ENCODE measurements around the gene ARID5B.

ARID5B gene

DNA sequence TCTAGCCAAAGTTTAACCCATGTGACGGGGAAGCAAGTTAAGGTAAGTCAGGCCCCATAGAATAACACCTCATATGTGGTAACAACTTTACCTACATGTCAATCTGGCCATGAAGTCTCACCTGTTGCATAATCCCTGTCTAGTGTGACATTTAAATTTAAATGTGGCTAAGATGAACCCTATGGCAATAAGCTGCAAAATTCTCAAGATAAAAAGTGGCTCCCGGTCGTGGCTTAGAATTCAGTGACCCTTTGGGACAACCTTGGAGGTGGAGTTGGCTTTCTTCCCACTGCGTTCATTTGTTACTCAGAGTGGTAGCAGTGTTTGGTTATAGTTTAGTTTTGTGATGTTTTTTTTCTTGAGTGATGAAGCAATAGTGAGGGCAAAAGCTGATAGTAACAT lies 90.6 kb downstream of the ARID5B start:
- Histone ChIP-seq H3K4me2 (ENCODE audit: low read depth, low read length, poor library complexity, severe bottlenecking) (peak overlapping the region; percentile 84), H2AFZ (ENCODE audit: low read length) (no peak overlapping the region), H3K4me3 (ENCODE audit: low read length, poor library complexity, severe bottlenecking) (no peak overlapping the region), H3K79me2 (ENCODE audit: insufficient read depth, low read length) (peaks cover 94% of the 10 kb centered on the region), H3K9me3 (ENCODE audit: insufficient read depth, low read depth, low read length) (no peaks in the 10 kb centered on the region), H4K20me1 (ENCODE audit: insufficient read depth, low read length, poor library complexity, severe bottlenecking) (no peaks in the 10 kb centered on the region), H3K4me1 (ENCODE audit: insufficient read depth, low read length, poor library complexity, severe bottlenecking) (peaks cover 74% of the 10 kb centered on the region), H3F3A (ENCODE audit: low read depth) (peaks cover 11% of the 10 kb centered on the region), H3K9ac (ENCODE audit: low read depth, low read length, poor library complexity, severe bottlenecking) (peak overlapping the region; percentile 71), H3K9me2 (replicated peaks; ENCODE audit: low read depth, low read length) (no peaks in the 10 kb centered on the region), H3K36me3 (ENCODE audit: insufficient read depth, low read length) (peaks cover 27% of the 10 kb centered on the region; the same call in 1 of the 2 replicates), H3K27me3 (ENCODE audit: insufficient read depth, low read length, poor library complexity, severe bottlenecking) (no peaks in the 10 kb centered on the region)
- no peak for TF ChIP-seq EZH2phosphoT487 (IDR thresholded peaks at IDR 0.05; ENCODE audit: borderline replicate concordance)
- TF ChIP-seq, protein P1, sequence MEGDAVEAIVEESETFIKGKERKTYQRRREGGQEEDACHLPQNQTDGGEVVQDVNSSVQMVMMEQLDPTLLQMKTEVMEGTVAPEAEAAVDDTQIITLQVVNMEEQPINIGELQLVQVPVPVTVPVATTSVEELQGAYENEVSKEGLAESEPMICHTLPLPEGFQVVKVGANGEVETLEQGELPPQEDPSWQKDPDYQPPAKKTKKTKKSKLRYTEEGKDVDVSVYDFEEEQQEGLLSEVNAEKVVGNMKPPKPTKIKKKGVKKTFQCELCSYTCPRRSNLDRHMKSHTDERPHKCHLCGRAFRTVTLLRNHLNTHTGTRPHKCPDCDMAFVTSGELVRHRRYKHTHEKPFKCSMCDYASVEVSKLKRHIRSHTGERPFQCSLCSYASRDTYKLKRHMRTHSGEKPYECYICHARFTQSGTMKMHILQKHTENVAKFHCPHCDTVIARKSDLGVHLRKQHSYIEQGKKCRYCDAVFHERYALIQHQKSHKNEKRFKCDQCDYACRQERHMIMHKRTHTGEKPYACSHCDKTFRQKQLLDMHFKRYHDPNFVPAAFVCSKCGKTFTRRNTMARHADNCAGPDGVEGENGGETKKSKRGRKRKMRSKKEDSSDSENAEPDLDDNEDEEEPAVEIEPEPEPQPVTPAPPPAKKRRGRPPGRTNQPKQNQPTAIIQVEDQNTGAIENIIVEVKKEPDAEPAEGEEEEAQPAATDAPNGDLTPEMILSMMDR (conservative IDR thresholded peaks at IDR 0.05; ENCODE audit: low read length): no peak

DNA sequence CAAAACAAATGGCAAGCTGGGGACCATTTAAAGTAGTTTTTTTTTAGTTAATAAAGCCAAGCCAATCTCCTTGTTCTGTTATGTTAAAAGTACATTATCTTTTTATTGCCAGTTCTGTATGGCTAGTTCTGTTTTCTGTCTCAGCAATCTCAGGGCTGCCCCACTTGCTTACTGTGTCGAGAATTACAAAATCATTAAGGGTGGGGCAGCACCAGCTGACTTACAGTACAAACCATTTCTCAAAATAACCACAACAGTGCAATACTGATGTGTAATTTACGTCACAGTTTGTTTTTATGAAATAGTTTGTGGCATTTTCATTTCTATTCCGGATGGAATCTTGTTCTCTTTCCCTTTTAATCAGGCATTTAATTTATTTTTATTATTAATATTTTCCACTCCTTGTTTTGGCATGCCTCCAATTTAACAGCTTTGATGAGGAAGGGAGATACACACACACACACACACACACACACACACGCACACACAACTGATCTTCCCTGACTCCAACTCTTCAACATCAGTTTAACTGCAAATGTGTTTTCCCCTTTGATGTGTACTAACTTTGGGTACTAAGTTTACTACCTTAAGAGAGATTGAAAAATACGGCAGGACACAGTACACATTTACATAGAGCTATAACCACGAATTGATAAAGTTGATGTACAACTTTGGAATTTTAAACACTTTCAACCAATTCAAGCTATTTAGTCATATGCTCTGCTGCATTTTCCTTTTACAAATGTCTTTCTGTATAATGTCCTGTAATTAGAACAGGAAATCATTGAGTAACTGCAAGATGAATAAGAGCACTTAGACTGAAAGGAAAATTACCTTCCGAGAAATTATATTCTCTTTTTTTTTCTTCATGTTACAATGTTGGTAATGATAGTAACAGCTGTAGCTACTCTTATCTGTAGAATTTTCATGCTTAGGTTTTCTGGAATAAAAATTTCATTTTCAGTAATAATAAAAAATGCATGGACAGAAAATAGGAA lies 91.5 kb downstream of the ARID5B start:
- Histone ChIP-seq H3K4me2 (ENCODE audit: low read depth, low read length, poor library complexity, severe bottlenecking) (peak overlapping the region; percentile 84), H4K20me1 (ENCODE audit: insufficient read depth, low read length, poor library complexity, severe bottlenecking) (no peaks in the 10 kb centered on the region), H3K9me3 (ENCODE audit: insufficient read depth, low read depth, low read length) (no peaks in the 10 kb centered on the region), H3K27me3 (ENCODE audit: insufficient read depth, low read length, poor library complexity, severe bottlenecking) (no peaks in the 10 kb centered on the region), H3K9me2 (replicated peaks; ENCODE audit: low read depth, low read length) (no peaks in the 10 kb centered on the region), H3K79me2 (ENCODE audit: insufficient read depth, low read length) (peaks cover 94% of the 10 kb centered on the region), H3K4me3 (ENCODE audit: low read length, poor library complexity, severe bottlenecking) (peak overlapping the region; percentile 66), H3K4me1 (ENCODE audit: insufficient read depth, low read length, poor library complexity, severe bottlenecking) (peaks cover 65% of the 10 kb centered on the region), H3K36me3 (ENCODE audit: insufficient read depth, low read length) (peaks cover 29% of the 10 kb centered on the region; the same call in 1 of the 2 replicates), H3F3A (ENCODE audit: low read depth) (peaks cover 11% of the 10 kb centered on the region), H2AFZ (ENCODE audit: low read length) (no peak overlapping the region), H3K9ac (ENCODE audit: low read depth, low read length, poor library complexity, severe bottlenecking) (peak overlapping the region; percentile 71)
- TF ChIP-seq, protein P1 (conservative IDR thresholded peaks at IDR 0.05; ENCODE audit: low read length): no peak
- no peak for TF ChIP-seq EZH2phosphoT487 (IDR thresholded peaks at IDR 0.05; ENCODE audit: borderline replicate concordance)

DNA sequence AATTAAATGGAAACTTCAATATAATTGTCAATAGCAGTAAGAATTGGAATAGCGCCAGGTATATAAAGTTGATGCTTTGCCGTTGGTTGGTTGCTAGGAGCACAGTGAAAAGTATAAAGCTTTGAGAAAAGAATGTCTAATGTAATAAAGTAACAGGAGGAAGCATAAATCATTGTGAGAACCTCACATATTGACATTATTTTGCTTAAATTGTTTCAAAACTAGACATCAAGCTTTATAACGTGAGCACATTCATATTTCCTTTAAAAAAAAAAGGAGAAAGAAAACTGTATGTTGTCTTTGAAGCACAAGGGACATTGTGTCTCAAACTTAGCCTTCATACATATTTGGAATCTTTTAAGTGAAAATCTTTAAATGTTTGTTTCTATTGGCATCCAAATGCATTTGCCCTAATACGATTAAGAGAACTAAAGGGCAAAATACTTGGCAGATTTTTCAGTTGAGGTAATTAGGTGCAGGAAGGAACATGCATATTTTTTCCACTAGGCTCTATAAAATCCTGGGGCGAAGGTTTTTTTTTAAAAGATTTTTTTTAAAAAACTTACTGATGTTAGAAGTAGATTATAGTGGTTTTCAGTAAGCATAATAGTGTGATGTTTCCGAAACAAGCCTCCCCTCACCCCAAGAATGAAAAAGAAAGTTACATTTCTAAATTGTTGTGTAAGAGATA lies 92.4 kb downstream of the ARID5B start:
- peak overlapping the region; percentile 84 for H3K4me2 ChIP-seq (ENCODE audit: low read depth, low read length, poor library complexity, severe bottlenecking)
- H3F3A ChIP-seq (ENCODE audit: low read depth): peaks cover 11% of the 10 kb centered on the region
- no peaks in the 10 kb centered on the region for H4K20me1 ChIP-seq (ENCODE audit: insufficient read depth, low read length, poor library complexity, severe bottlenecking)
- peaks cover 66% of the 10 kb centered on the region for H3K4me1 ChIP-seq (ENCODE audit: insufficient read depth, low read length, poor library complexity, severe bottlenecking)
- H3K79me2 ChIP-seq (ENCODE audit: insufficient read depth, low read length): peaks cover 96% of the 10 kb centered on the region
- peak overlapping the region; percentile 66 for H3K4me3 ChIP-seq (ENCODE audit: low read length, poor library complexity, severe bottlenecking)
- H2AFZ ChIP-seq (ENCODE audit: low read length): no peak overlapping the region; the same call in 1 of the 2 replicates
- TF ChIP-seq, protein P1 (conservative IDR thresholded peaks at IDR 0.05; ENCODE audit: low read length): no peak
- no peak for TF ChIP-seq EZH2phosphoT487 (IDR thresholded peaks at IDR 0.05; ENCODE audit: borderline replicate concordance)
- no peaks in the 10 kb centered on the region for H3K27me3 ChIP-seq (ENCODE audit: insufficient read depth, low read length, poor library complexity, severe bottlenecking)
- H3K9ac ChIP-seq (ENCODE audit: low read depth, low read length, poor library complexity, severe bottlenecking): peak overlapping the region; percentile 71
- no peaks in the 10 kb centered on the region for H3K9me2 ChIP-seq (replicated peaks; ENCODE audit: low read depth, low read length)
- H3K36me3 ChIP-seq (ENCODE audit: insufficient read depth, low read length): peaks cover 38% of the 10 kb centered on the region; the same call in 1 of the 2 replicates
- H3K9me3 ChIP-seq (ENCODE audit: insufficient read depth, low read depth, low read length): no peaks in the 10 kb centered on the region
